ENCODE measurements around the gene ST3GAL3. TPM values are rescaled to one million over a fixed set of nuclear protein-coding genes. Genes with fewer than 3 reads are reported as not detected.

Gene ST3GAL3
- polyA plus RNA-seq (8.5 to 14.6 TPM (median 10.0 TPM) in 3 replicates), polyA minus RNA-seq (13.2 to 44.4 TPM (median 20.8 TPM) in 3 replicates)
- polyA plus RNA-seq (2011; ENCODE audit: low read depth), result 6.2 TPM
- 7.3 and 10.1 TPM in 2 replicates for polyA plus RNA-seq (2011; cell fraction: cytosol; rRNA removed)
- 26.2 and 31.8 TPM in 2 replicates for polyA plus RNA-seq (2011; cell fraction: nucleus; rRNA removed)
- 8.0 and 14.6 TPM in 2 replicates for polyA plus RNA-seq (2012; ENCODE audit: low replicate concordance)
- polyA minus RNA-seq (2011; cell fraction: cytosol; rRNA and poly(A)+ RNA removed), result 15.7 TPM
- polyA minus RNA-seq (2011; cell fraction: nucleus; rRNA and poly(A)+ RNA removed), result 13.5 and 20.6 TPM in 2 replicates

GRCh38 chr1:43707190-43708001 is at the start of gene ST3GAL3:
ST3GAL3 (plus strand) TSS chr1:43707536; CDS start chr1:43736263, 28,727 bp downstream.
- H3K9ac ChIP-seq (ENCODE audit: control insufficient read depth, extremely low read depth, insufficient read depth, low read length), result peak within 1 kb of the TSS; percentile 77
- peaks cover 41% of the 10 kb centered on the region for H3K4me1 ChIP-seq (ENCODE audit: control insufficient read depth, extremely low read depth, insufficient read depth, low read length)
- dilution Hi-C loops (cut with MboI; ENCODE audit: extremely low pct_ligation_motif_present, low sequenced_read_pairs), result loop anchor here (25.0 kb wide), 1 partner anchor 230 kb away; the partner anchor contains the start of genes ARTN and IPO13

More at GRCh38 chr1:43707190-43708001, at the start of gene ST3GAL3:
- no peak for TF ChIP-seq CTCF (optimal IDR thresholded peaks at IDR 0.05 in 1 of 3, IDR thresholded peaks at IDR 0.05 in 1 of 3, conservative IDR thresholded peaks at IDR 0.05 in 1 of 3; ENCODE audit: extremely low read depth in 1 of 3, insufficient read depth in 2 of 3, low read length in 3 of 3)
- TF ChIP-seq EZH2 (IDR thresholded peaks at IDR 0.05; ENCODE audit: low read length), result no peak
- Histone ChIP-seq H2AFZ (ENCODE audit: control insufficient read depth, low read length) (peak within 1 kb of the TSS; percentile 49), H3K9me1 (ENCODE audit: control insufficient read depth, extremely low read depth, insufficient read depth, low read length) (no peaks in the 10 kb centered on the region), H3K4me3 (ENCODE audit: control insufficient read depth in 2 of 3, extremely low read depth in 1 of 3, insufficient read depth in 2 of 3, low read depth in 1 of 3, low read length in 3 of 3) (peak within 1 kb of the TSS; percentile 64 to 86 (median 81)), H3K9me3 (ENCODE audit: control insufficient read depth, low read depth, low read length) (no peaks in the 10 kb centered on the region), H3K27ac (ENCODE audit: control insufficient read depth, insufficient read depth, low read length) (peak within 1 kb of the TSS; percentile 70), H4K20me1 (ENCODE audit: control insufficient read depth, extremely low read depth, insufficient read depth, low read length) (no peaks in the 10 kb centered on the region), H3K4me2 (ENCODE audit: control insufficient read depth, extremely low read depth, insufficient read depth, low read depth, low read length) (peak within 1 kb of the TSS; percentile 90), H3K36me3 (ENCODE audit: control insufficient read depth in 2 of 2, extremely low read depth in 1 of 2, insufficient read depth in 2 of 2, low read length in 2 of 2) (peaks cover 18 to 28% of the 10 kb centered on the region in 2 experiments), H3K27me3 (ENCODE audit: control insufficient read depth, extremely low read depth, insufficient read depth, low read length) (no peaks in the 10 kb centered on the region), H3K79me2 (ENCODE audit: control insufficient read depth, insufficient read depth, low read length) (peaks cover 28% of the 10 kb centered on the region)
- FAIRE-seq (no peak), DNase-seq (ENCODE audit: low read depth, low spot score) (peak; percentile 52)

Measured in keratinocyte (primary cell).